ENCODE measurements around the gene XYLT1.

The XYLT1 gene

GRCh38 chr16:17289050-17289449 lies 181.7 kb downstream of the XYLT1 start:
- H4K20me1 ChIP-seq (ENCODE audit: control insufficient read depth, insufficient read depth, low read depth, low read length): 0 out of 2 replicates have a peak, but pooled peaks cover 5% of the 10 kb centered on the region
- no peak for TF ChIP-seq CTCF (IDR thresholded peaks at IDR 0.05; ENCODE audit: low read depth, low read length, poor library complexity, severe bottlenecking)
- no peak for TF ChIP-seq EZH2phosphoT487 (IDR thresholded peaks at IDR 0.05; ENCODE audit: borderline replicate concordance, low read length)
- H3F3A ChIP-seq (ENCODE audit: control insufficient read depth, insufficient read depth): no peaks in the 10 kb centered on the region; the same call in 1 of the 2 replicates
- H3K4me2 ChIP-seq (ENCODE audit: low read length): no peak overlapping the region
- no peak overlapping the region for H3K4me3 ChIP-seq (ENCODE audit: low read length)
- no peaks in the 10 kb centered on the region for H3K36me3 ChIP-seq (ENCODE audit: control insufficient read depth, low read length)
- peaks cover 4% of the 10 kb centered on the region; the same call in 1 of the 2 replicates for H3K4me1 ChIP-seq (ENCODE audit: control insufficient read depth, low read length)
- H3K9me3 ChIP-seq (ENCODE audit: control insufficient read depth, insufficient read depth, low read length): no peaks in the 10 kb centered on the region
- no peak overlapping the region for H3K27ac ChIP-seq (ENCODE audit: low read depth, low read length)
- 0 out of 2 replicates have a peak, but pooled peaks cover 3% of the 10 kb centered on the region for H3K79me2 ChIP-seq (ENCODE audit: control insufficient read depth, low read length)
- no peaks in the 10 kb centered on the region for H3K27me3 ChIP-seq (ENCODE audit: control insufficient read depth, low read length)
- H3K9me2 ChIP-seq (replicated peaks; ENCODE audit: control insufficient read depth, low read length): no peaks in the 10 kb centered on the region

GRCh38 chr16:17287166-17287800 lies 183.5 kb downstream of the XYLT1 start:
- no peaks in the 10 kb centered on the region for H3K27me3 ChIP-seq (ENCODE audit: control insufficient read depth, low read length)
- H3K4me1 ChIP-seq (ENCODE audit: control insufficient read depth, low read length): peaks cover 21% of the 10 kb centered on the region
- H3K4me3 ChIP-seq (ENCODE audit: low read length): no peak overlapping the region
- H3K4me2 ChIP-seq (ENCODE audit: low read length): no peak overlapping the region
- no peaks in the 10 kb centered on the region; the same call in 1 of the 2 replicates for H3F3A ChIP-seq (ENCODE audit: control insufficient read depth, insufficient read depth)
- H3K9me2 ChIP-seq (replicated peaks; ENCODE audit: control insufficient read depth, low read length): no peaks in the 10 kb centered on the region
- no peak overlapping the region for H3K27ac ChIP-seq (ENCODE audit: low read depth, low read length)
- H3K79me2 ChIP-seq (ENCODE audit: control insufficient read depth, low read length): peaks cover 6% of the 10 kb centered on the region
- TF ChIP-seq CTCF (IDR thresholded peaks at IDR 0.05; ENCODE audit: low read depth, low read length, poor library complexity, severe bottlenecking) (no peak), EZH2phosphoT487 (IDR thresholded peaks at IDR 0.05; ENCODE audit: borderline replicate concordance, low read length) (no peak)
- H4K20me1 ChIP-seq (ENCODE audit: control insufficient read depth, insufficient read depth, low read depth, low read length): peaks cover 13% of the 10 kb centered on the region; the same call in 1 of the 2 replicates
- H3K9me3 ChIP-seq (ENCODE audit: control insufficient read depth, insufficient read depth, low read length): no peaks in the 10 kb centered on the region
- H3K36me3 ChIP-seq (ENCODE audit: control insufficient read depth, low read length): no peaks in the 10 kb centered on the region

- no peak overlapping the region for H3K27ac ChIP-seq (ENCODE audit: low read depth, low read length)
- no peaks in the 10 kb centered on the region for H3K36me3 ChIP-seq (ENCODE audit: control insufficient read depth, low read length)
- H3K9me3 ChIP-seq (ENCODE audit: control insufficient read depth, insufficient read depth, low read length): no peaks in the 10 kb centered on the region
- TF ChIP-seq EZH2phosphoT487 (IDR thresholded peaks at IDR 0.05; ENCODE audit: borderline replicate concordance, low read length): no peak
- TF ChIP-seq CTCF (IDR thresholded peaks at IDR 0.05; ENCODE audit: low read depth, low read length, poor library complexity, severe bottlenecking): no peak
- H3K4me2 ChIP-seq (ENCODE audit: low read length): no peak overlapping the region
- no peaks in the 10 kb centered on the region; the same call in 1 of the 2 replicates for H3F3A ChIP-seq (ENCODE audit: control insufficient read depth, insufficient read depth)
- no peaks in the 10 kb centered on the region for H3K9me2 ChIP-seq (replicated peaks; ENCODE audit: control insufficient read depth, low read length)
- H4K20me1 ChIP-seq (ENCODE audit: control insufficient read depth, insufficient read depth, low read depth, low read length): peaks cover 16% of the 10 kb centered on the region
- peaks cover 30% of the 10 kb centered on the region for H3K4me1 ChIP-seq (ENCODE audit: control insufficient read depth, low read length)
- H3K4me3 ChIP-seq (ENCODE audit: low read length): no peak overlapping the region
- H3K79me2 ChIP-seq (ENCODE audit: control insufficient read depth, low read length): peaks cover 13% of the 10 kb centered on the region
- no peaks in the 10 kb centered on the region for H3K27me3 ChIP-seq (ENCODE audit: control insufficient read depth, low read length)
These were observed 184.3 kb downstream of the XYLT1 start for GRCh38 chr16:17286443-17286842.

Data from DOHH2 (cell line).